CD4-positive, CD25-positive, alpha-beta regulatory T cell (primary cell): ENCODE measurements around the gene TMEM238L. TPM values are rescaled to one million over a fixed set of nuclear protein-coding genes. Genes with fewer than 3 reads are reported as not detected.
"Not testable (repeated sequence)": the region's sequence is repeated elsewhere in the genome, so short reads cannot be mapped to it uniquely, and the experiment has no call there.

Experiments
- ATAC-seq, 2 donors: fragments of 150-1000 bp; cut with Tn5 transposase; one replicate each; pipeline ENCODE4 v1.10.0; 2021; ENCODE audit warnings: low read depth in 2 of 2, moderate number of reproducible peaks in 2 of 2, moderate library complexity in 1 of 2
- DNase-seq, 3 donors: peaks; one replicate each; pipeline versions ENCODE4 v3.0.0 to v3.0.0-alpha.2; 2012 to 2022; ENCODE audit warnings: mixed read lengths in 1 of 3
- H3K27ac ChIP-seq: one replicate; pipeline ENCODE4 v1.7.0; 2013; ENCODE audit warnings: mild to moderate bottlenecking, low read length; ENCODE audit not compliant: insufficient read depth, poor library complexity, severe bottlenecking
- H3K27me3 ChIP-seq: one replicate; pipeline ENCODE4 v1.7.0; 2013; ENCODE audit warnings: low read length; ENCODE audit not compliant: control insufficient read depth, insufficient read depth
- H3K36me3 ChIP-seq: one replicate; pipeline ENCODE4 v1.7.0; 2013; ENCODE audit warnings: mild to moderate bottlenecking, low read length, moderate library complexity; ENCODE audit not compliant: control insufficient read depth, insufficient read depth
- H3K4me1 ChIP-seq: 2 replicates; pipeline ENCODE4 v1.7.0; 2013; ENCODE audit warnings: mild to moderate bottlenecking, low read length; ENCODE audit not compliant: insufficient read depth, control insufficient read depth, poor library complexity, severe bottlenecking
- H3K4me3 ChIP-seq: one replicate; pipeline ENCODE4 v1.7.0; 2013; ENCODE audit warnings: low read depth, mild to moderate bottlenecking, low read length, moderate library complexity
- H3K9me3 ChIP-seq, 2 experiments: 1 replicate in 1 of 2; 2 replicates in 1 of 2; pipeline ENCODE4 v1.7.0; 2013; ENCODE audit warnings: low read length in 2 of 2, mild to moderate bottlenecking in 1 of 2, moderate library complexity in 1 of 2; ENCODE audit not compliant: control insufficient read depth in 2 of 2
- H3K27ac Mint-ChIP-seq, 3 donors: one replicate each; pipeline ENCODE4 v1.8.0; 2020 to 2022; ENCODE audit warnings: mild to moderate bottlenecking in 3 of 3, mixed read lengths in 3 of 3, moderate library complexity in 2 of 3
- H3K27me3 Mint-ChIP-seq: one replicate; pipeline ENCODE4 v1.8.0; 2022; ENCODE audit warnings: mild to moderate bottlenecking, mixed read lengths
- H3K36me3 Mint-ChIP-seq: one replicate; pipeline ENCODE4 v1.8.0; 2020; ENCODE audit warnings: mixed read lengths
- H3K4me1 Mint-ChIP-seq, 4 donors: one replicate each; pipeline ENCODE4 v1.8.0; 2020 to 2022; ENCODE audit warnings: mixed read lengths in 4 of 4, mild to moderate bottlenecking in 1 of 4
- H3K4me3 Mint-ChIP-seq, 4 donors: one replicate each; pipeline ENCODE4 v1.8.0; 2020 to 2022; ENCODE audit warnings: mild to moderate bottlenecking in 4 of 4, mixed read lengths in 4 of 4, moderate library complexity in 3 of 4
- H3K9me3 Mint-ChIP-seq, 7 donors: one replicate each; pipeline ENCODE4 v1.8.0; 2020 to 2022; ENCODE audit warnings: mixed read lengths in 7 of 7, mild to moderate bottlenecking in 3 of 7, moderate library complexity in 2 of 7
- polyA plus RNA-seq, 4 donors: library from polyadenylated mRNA; unstranded; fragments of 300-500 nt; fragmentation: Illumina TruSeq; gene quantifications; one replicate each; pipeline ENCODE4 v1.2.3, GENCODE V29; 2021
- total RNA-seq: library from RNA; stranded (reverse); gene quantifications from one replicate; pipeline ENCODE4 v1.2.3, GENCODE V29; 2022

Gene TMEM238L
- not detected for total RNA-seq
- polyA plus RNA-seq, result not detected

DNA sequence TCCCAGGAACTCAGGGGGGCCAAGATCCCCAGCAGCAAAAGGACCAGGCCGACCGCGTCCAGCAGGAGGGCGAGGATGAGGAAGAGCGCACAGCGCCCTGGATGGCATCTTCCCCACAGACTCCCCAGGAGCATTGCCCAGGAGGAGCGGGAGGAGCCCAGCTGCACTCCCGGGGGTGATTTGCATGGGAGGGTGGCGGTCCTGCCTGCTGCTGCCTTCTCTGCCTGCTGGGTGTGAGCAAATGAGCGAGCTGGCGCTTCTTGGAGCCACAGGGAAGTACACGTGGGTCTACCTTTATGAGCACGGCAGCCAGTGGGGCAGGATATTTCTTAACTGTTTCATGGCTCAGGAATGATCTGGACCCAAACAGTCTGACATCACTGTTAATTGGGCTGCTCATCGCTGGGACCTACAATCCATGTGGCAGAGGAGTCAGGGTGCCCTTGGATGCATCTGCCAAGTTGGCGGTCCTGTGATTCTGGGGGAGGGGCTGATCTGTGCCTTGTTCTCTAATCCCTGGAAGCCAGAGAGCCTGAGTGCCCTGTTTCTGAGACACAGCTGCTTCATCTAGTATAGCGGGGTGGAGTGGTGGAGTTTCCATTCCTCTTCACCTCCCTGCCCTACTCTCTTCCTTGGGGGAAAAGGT lies at the start of gene TMEM238L:
TSS of gene TMEM238L (minus strand) at position 270 of the 646 bp plus-strand sequence. CDS start at position 134, 136 bp downstream.
- Mint-ChIP-seq H3K36me3 (no peaks in the 10 kb centered on the region), H3K27ac (peak within 1 kb of the TSS in 1 of 3 donors; percentile 68), H3K4me1 (no peaks in the 10 kb centered on the region), H3K9me3 (no peaks in the 10 kb centered on the region), H3K27me3 (no peaks in the 10 kb centered on the region), H3K4me3 (no peak within 1 kb of the TSS)
- Histone ChIP-seq H3K27me3 (no peaks in the 10 kb centered on the region), H3K4me1 (no peaks in the 10 kb centered on the region), H3K4me3 (no peak within 1 kb of the TSS), H3K9me3 (no peaks in the 10 kb centered on the region), H3K36me3 (no peaks in the 10 kb centered on the region), H3K27ac (no peak within 1 kb of the TSS)
- ATAC-seq (no peak), DNase-seq (no peak)

- H3K4me3 Mint-ChIP-seq, H3K4me1 ChIP-seq, H3K27ac ChIP-seq, H3K9me3 ChIP-seq, H3K36me3 ChIP-seq, DNase-seq, ATAC-seq, H3K36me3 Mint-ChIP-seq, H3K27me3 ChIP-seq, H3K4me3 ChIP-seq, H3K9me3 Mint-ChIP-seq: not testable (repeated sequence)
- Mint-ChIP-seq H3K27me3 (peaks cover 11% of the 10 kb centered on the region), H3K4me1 (peaks cover 0 to 11% (median 3%) of the 10 kb centered on the region in 4 donors), H3K27ac (peak overlapping the region in 1 of 3 donors; percentile 44)
Observed at GRCh38 chr17:10846636-10847035, 42.7 kb upstream of the TMEM238L start.

DNA sequence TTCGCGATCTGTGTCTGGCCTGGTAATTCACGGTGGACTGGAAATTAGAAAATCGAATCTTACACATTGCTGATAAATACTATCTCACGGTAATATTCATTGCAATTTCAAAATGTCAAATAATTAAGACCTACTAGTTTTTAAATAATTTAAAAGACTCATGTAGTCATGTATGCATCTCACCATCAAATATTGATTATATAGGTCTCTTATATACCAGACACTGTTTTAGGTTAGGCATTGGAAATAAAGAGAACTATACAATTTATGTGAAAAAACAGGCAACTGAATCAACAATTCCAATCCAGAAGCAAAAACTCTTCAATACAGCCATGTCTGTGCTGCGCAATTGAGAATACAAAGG lies 41.5 kb upstream of the TMEM238L start:
- H3K27ac ChIP-seq, result no peak overlapping the region
- Mint-ChIP-seq H3K4me1 (peaks cover 0 to 11% (median 3%) of the 10 kb centered on the region in 4 donors), H3K36me3 (no peaks in the 10 kb centered on the region), H3K4me3 (peak overlapping the region in 3 of 4 donors; percentile 59 to 86 (median 72)), H3K9me3 (peaks cover 0 to 1% (median 0%) of the 10 kb centered on the region in 7 donors), H3K27ac (peak overlapping the region in 1 of 3 donors; percentile 57), H3K27me3 (peaks cover 11% of the 10 kb centered on the region)
- peaks cover 6% of the 10 kb centered on the region for H3K4me1 ChIP-seq
- H3K36me3 ChIP-seq, result no peaks in the 10 kb centered on the region
- H3K4me3 ChIP-seq, result peak overlapping the region; percentile 44
- DNase-seq, result no peak
- H3K9me3 ChIP-seq, result no peaks in the 10 kb centered on the region
- ATAC-seq, result no peak
- peaks cover 3% of the 10 kb centered on the region for H3K27me3 ChIP-seq

GRCh38 chr17:10844621-10845387 lies 40.9 kb upstream of the TMEM238L start:
- H3K9me3 Mint-ChIP-seq, result peaks cover 0 to 1% (median 0%) of the 10 kb centered on the region in 7 donors
- H3K36me3 Mint-ChIP-seq, result no peaks in the 10 kb centered on the region
- peaks cover 6% of the 10 kb centered on the region for H3K4me1 ChIP-seq
- H3K4me3 Mint-ChIP-seq, result peak overlapping the region in 3 of 4 donors; percentile 59 to 86 (median 72)
- H3K4me3 ChIP-seq, result peak overlapping the region; percentile 44
- ATAC-seq, result peak; percentile 83 to 89
- H3K27ac ChIP-seq, result no peak overlapping the region
- H3K9me3 ChIP-seq, result no peaks in the 10 kb centered on the region
- peak overlapping the region in 2 of 3 donors; percentile 55 to 57 for H3K27ac Mint-ChIP-seq
- peak; percentile 54 to 73 (median 66) for DNase-seq
- H3K27me3 ChIP-seq, result peaks cover 3% of the 10 kb centered on the region
- H3K27me3 Mint-ChIP-seq, result peaks cover 11% of the 10 kb centered on the region
- peaks cover 0 to 11% (median 3%) of the 10 kb centered on the region in 4 donors for H3K4me1 Mint-ChIP-seq
- no peaks in the 10 kb centered on the region for H3K36me3 ChIP-seq

GRCh38 chr17:10843811-10844210 lies 39.9 kb upstream of the TMEM238L start:
- DNase-seq, result no peak

GRCh38 chr17:10842658-10843057 lies 38.8 kb upstream of the TMEM238L start:
- Histone ChIP-seq H3K4me3 (no peak overlapping the region), H3K36me3 (no peaks in the 10 kb centered on the region), H3K4me1 (peaks cover 6% of the 10 kb centered on the region), H3K27ac (no peak overlapping the region), H3K27me3 (peaks cover 3% of the 10 kb centered on the region), H3K9me3 (no peaks in the 10 kb centered on the region)
- H3K27ac Mint-ChIP-seq, result no peak overlapping the region
- H3K9me3 Mint-ChIP-seq, result peaks cover 0 to 1% (median 0%) of the 10 kb centered on the region in 7 donors
- no peak overlapping the region for H3K4me3 Mint-ChIP-seq
- ATAC-seq (no peak), DNase-seq (no peak)
- H3K36me3 Mint-ChIP-seq, result no peaks in the 10 kb centered on the region
- peaks cover 0 to 11% (median 3%) of the 10 kb centered on the region in 4 donors for H3K4me1 Mint-ChIP-seq
- peaks cover 11% of the 10 kb centered on the region for H3K27me3 Mint-ChIP-seq

More at GRCh38 chr17:10843811-10844210, 39.9 kb upstream of the TMEM238L start:
- Histone ChIP-seq H3K4me3 (no peak overlapping the region), H3K9me3 (no peaks in the 10 kb centered on the region), H3K4me1 (peaks cover 6% of the 10 kb centered on the region), H3K27ac (no peak overlapping the region), H3K36me3 (no peaks in the 10 kb centered on the region), H3K27me3 (peaks cover 3% of the 10 kb centered on the region)
- Mint-ChIP-seq H3K9me3 (peaks cover 0 to 1% (median 0%) of the 10 kb centered on the region in 7 donors), H3K27ac (peak overlapping the region in 1 of 3 donors; percentile 18), H3K4me3 (no peak overlapping the region), H3K36me3 (no peaks in the 10 kb centered on the region), H3K4me1 (peaks cover 0 to 11% (median 3%) of the 10 kb centered on the region in 4 donors), H3K27me3 (peaks cover 11% of the 10 kb centered on the region)
- ATAC-seq, result no peak

GRCh38 chr17:10838682-10839081 lies 34.8 kb upstream of the TMEM238L start:
- ATAC-seq, result no peak
- Histone ChIP-seq H3K9me3 (no peaks in the 10 kb centered on the region), H3K4me3 (no peak overlapping the region), H3K4me1 (no peaks in the 10 kb centered on the region), H3K27me3 (no peaks in the 10 kb centered on the region), H3K36me3 (no peaks in the 10 kb centered on the region), H3K27ac (no peak overlapping the region)
- no peaks in the 10 kb centered on the region for H3K4me1 Mint-ChIP-seq
- peaks cover 5% of the 10 kb centered on the region for H3K27me3 Mint-ChIP-seq
- H3K4me3 Mint-ChIP-seq, result no peak overlapping the region
- H3K9me3 Mint-ChIP-seq, result no peaks in the 10 kb centered on the region
- H3K27ac Mint-ChIP-seq, result peak overlapping the region in 1 of 3 donors; percentile 30
- DNase-seq, result no peak
- H3K36me3 Mint-ChIP-seq, result no peaks in the 10 kb centered on the region
